ENCODE measurements around the gene CTNNA2. TPM values are rescaled to one million over a fixed set of nuclear protein-coding genes. Genes with fewer than 3 reads are reported as not detected.

The CTNNA2 gene
- total RNA-seq, 1 donor from 2014 or later, result not detected

DNA sequence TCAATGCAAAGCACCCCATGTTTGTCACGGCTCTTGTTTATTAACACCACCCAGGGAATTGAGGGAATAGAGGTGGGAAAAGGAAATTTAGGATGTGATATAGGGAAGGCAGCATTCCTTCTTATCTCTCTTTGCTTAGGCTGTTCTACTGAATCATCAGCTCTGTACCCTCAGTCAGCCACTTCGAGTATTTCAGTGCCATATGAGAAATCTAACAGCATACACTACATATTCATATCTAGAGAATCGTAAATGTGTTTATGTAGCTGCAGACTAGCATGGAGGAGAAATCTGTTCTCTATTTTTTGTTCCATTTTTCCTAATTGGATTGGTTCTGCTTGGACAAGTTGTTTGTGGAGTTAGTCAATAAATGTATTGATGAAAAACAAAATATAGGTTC lies 187.8 kb downstream of the CTNNA2 start:
- DNase-seq (ENCODE audit: low spot score), result no peak

- DNase-seq (ENCODE audit: low spot score), result no peak
These were observed 190.1 kb downstream of the CTNNA2 start for GRCh38 chr2:79702905-79703304.

DNA sequence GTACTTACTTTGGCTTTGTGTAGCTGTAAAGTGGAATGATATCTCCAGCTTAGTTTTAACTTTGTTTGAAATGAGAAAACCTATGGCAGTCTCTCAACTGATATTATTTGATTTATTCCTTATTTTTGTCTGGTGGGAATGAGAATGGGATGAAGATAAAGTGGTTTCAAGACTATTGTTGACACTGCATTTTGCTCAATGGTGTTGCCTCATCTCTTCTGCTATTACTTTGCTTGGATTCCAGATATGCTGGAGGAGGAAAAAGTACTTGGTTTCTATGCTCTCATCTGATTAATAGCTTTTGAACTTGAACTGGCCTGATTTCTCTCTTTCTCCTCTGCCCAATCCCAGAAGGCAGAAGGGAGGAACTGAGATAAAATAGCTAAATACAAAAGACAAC lies 198.2 kb downstream of the CTNNA2 start:
- DNase-seq (ENCODE audit: low spot score), result no peak

GRCh38 chr2:79713131-79713785 lies 200.4 kb downstream of the CTNNA2 start:
- DNase-seq (ENCODE audit: low spot score), result no peak

DNA sequence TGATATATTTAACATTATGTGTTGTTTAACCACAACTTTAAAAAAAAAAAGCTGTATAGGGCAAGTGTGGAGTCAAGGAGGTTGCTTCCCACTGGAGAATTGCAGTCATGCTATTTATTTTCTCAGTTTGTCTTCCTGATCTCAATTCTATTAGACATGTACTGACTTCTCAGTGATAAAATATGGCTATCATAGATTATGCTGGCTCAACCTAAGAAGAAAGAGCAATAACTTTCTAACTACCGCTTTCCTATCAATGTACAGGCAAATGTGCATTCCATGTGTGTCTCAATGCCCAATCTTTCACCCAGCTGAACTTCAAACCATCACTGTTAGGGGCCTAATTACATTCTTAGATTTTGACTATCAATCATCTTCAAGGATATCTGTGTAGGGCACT lies 201.4 kb downstream of the CTNNA2 start:
- DNase-seq (ENCODE audit: low spot score), result no peak

DNA sequence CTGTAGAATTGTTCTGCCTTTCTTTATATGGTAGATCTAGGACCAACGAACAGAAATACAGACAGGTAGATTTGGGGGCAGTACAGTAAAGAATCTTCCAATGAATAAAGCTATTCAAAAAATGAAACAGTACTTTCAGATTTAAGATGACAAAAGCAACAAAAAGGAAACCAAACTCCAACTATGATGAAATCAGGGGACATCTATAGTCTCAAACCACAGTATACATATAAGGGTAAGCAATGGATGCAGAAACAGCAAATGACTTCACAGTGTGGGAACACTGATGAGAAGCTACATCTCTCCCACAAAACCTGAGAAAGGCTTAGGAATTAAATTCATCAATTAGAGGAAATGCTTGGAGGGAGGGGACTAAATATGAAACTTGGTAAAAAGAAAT lies 202.5 kb downstream of the CTNNA2 start:
- DNase-seq (ENCODE audit: low spot score), result no peak

DNA sequence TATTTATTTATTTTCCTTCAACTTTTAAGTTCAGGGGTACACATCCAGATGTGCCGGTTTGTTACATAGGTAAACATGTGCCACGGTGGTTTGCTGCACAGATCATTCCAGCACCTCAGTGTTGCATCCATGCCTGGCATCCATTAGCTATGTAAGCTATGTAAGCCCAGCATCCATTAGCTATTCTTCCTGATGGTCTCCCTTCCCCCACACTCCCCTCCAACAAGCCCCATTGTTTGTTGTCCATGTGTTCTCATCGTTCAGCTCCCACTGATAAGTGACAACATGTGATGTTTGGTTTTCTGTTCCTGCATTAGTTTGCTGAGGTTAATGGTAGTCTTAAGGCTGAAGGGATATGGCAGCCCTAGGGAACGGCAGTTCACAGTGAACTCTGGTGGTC lies 203.4 kb downstream of the CTNNA2 start:
- no peak for DNase-seq (ENCODE audit: low spot score)

DNA sequence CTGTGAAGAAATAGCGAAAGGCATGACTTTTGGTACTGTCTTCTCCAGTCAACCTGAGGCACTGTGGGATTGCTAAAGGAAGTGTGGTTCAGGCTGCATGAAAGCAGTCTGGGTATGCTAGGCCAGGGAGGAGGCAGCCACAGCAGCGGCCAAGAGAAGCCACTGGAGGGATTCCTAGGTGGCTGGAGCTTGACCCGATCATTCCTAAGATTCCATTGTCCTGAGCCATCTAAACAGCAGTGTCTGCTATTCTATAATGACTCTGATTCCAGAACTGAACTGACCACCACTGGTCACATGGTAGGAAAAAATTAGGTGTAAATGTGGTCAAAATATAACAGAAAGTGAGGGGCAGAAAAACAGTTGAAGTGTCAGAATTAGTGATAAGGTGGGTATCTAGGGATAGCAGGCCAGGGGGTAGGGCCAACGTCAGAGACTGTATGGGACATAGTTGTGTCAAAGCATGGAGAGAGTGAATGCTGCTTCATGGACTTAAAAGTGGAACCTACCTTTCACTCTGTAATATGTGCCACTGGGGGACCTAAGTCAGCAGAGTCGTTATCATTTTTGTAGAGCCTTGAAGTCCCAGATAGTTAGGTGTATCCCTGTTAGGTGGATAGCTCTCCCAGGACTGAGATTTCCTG lies 204.6 kb downstream of the CTNNA2 start:
- no peak for DNase-seq (ENCODE audit: low spot score)

GRCh38 chr2:79721061-79721460 lies 208.2 kb downstream of the CTNNA2 start:
- no peak for DNase-seq (ENCODE audit: low spot score)

- no peak for DNase-seq (ENCODE audit: low spot score)
These were observed 209.1 kb downstream of the CTNNA2 start for GRCh38 chr2:79721966-79722365.

DNA sequence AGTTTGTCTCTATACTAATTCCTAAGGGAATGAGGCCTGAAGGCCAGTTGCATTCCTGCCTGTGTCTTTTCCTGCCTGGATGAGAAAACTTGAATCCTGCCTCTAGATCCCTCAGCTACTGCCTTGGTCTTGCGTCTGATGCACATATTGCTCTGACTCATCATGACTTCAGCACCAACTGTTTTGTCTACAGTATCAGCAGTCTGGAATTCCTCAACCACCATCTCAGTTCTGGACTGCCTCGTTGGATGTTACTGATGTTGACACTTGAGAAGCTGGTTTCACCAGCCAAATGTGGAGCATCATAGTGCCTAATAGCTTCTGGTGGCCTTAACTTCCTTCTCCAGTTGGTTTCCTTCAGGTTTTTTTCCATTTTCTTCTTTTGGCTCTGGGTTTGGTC lies 211.0 kb downstream of the CTNNA2 start:
- DNase-seq (ENCODE audit: low spot score), result no peak

GRCh38 chr2:79729532-79729931 lies 216.7 kb downstream of the CTNNA2 start:
- DNase-seq (ENCODE audit: low spot score), result no peak

- DNase-seq (ENCODE audit: low spot score), result no peak
These were observed 221.7 kb downstream of the CTNNA2 start for GRCh38 chr2:79734518-79734917.

GRCh38 chr2:79740879-79741443 lies 228.1 kb downstream of the CTNNA2 start:
- DNase-seq (ENCODE audit: low spot score), result no peak

DNA sequence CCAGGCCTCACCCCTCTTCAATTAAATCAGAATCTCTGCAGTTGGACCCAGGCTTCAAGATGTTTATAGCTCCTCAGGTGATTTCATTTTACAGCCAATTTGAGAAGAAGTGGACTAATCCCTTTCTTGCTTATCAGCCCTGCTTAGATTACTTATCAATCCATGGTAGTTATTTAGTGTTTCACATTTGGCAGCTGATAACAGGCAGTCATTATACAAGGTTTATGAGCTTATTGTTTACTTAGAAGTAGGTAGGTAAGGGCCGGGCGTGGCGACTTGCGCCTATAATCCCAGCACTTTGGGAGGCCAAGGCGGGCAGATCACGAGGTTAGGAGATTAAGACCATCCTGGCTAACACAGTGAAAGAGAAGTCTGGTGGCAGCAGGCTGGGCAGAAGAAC lies 237.5 kb downstream of the CTNNA2 start:
- DNase-seq (ENCODE audit: low spot score), result no peak

DNA sequence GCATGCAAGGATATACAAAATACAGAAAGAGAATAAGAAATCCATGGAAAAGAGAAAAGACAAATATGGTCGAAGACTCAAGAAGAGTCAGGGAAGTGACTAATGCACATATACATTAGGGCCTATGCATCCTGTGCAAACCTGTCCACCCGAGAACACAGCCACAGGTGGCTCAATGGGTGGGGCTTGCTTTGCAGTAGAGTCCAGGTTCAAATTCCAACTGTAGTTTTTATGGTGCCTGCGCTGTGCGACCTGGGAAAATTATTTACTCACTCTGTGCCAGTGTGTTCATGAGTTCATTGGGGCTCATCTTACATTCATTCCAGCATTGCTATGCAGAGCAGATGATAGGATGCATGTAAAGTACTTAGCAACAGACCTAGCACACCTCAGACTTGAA lies 244.7 kb downstream of the CTNNA2 start:
- DNase-seq (ENCODE audit: low spot score), result no peak

DNA sequence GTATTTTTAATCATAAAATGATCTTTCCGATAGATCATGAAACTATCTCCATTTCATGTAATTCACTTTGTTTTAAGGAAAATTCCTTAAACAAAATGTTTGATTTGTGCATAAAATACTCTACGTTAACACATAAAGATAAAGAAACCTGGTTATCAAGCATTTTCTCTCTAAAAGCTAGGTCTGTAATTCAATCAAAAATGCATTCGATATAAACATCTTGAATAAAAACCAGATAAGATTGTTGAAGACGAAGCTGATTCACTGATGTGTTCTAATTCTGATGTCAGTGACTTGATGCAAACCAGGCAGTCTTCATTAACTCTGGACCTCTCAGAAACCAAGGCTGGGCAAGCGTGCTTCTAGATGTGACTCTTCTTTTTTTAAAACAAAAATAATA lies 245.2 kb downstream of the CTNNA2 start:
- no peak for DNase-seq (ENCODE audit: low spot score)

DNA sequence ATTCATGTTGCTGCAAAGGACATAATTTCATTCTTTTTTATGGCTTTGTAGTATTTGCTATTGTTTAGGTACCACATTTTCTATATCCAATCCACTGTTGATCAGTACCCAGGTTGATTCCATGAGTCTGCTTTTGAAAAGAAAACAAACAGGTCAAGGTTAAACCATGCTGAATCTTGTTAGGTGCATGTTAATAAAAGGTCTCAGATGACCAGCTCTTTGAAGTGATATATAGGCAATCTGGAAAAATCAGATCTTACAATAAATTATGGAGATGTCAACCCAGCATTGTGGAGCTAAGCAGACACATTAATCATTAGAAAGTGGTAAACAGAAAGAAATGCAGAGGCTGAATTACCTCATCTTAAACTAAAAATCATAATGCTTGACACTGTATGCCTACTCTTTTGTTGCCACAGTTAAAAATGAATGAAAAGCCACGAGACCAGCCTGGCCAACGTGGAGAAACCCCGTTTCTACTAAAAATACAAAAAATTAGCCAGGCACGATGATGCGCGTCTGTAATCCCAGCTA lies 246.0 kb downstream of the CTNNA2 start:
- DNase-seq (ENCODE audit: low spot score), result no peak

GRCh38 chr2:79770926-79771325 lies 258.1 kb downstream of the CTNNA2 start:
- DNase-seq (ENCODE audit: low spot score), result no peak

DNA sequence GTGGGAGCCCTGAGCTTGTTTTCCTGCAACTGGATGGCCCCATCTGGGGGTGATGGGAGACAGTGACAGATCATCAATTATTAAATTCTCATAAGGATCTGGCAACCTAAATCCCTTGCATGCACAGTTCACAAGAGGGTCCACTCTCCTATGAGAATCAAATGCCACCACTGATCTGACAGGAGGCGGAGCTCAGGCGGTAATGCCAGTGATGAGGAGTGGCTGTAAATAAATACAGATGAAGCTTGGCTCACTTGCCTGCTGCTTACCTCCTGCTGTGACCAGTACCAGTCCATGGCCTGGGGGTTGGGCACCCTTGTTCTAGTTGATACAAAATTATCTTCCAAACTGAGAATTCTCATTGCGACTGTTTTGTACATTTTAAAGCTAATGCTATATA lies 258.6 kb downstream of the CTNNA2 start:
- DNase-seq (ENCODE audit: low spot score), result no peak

DNA sequence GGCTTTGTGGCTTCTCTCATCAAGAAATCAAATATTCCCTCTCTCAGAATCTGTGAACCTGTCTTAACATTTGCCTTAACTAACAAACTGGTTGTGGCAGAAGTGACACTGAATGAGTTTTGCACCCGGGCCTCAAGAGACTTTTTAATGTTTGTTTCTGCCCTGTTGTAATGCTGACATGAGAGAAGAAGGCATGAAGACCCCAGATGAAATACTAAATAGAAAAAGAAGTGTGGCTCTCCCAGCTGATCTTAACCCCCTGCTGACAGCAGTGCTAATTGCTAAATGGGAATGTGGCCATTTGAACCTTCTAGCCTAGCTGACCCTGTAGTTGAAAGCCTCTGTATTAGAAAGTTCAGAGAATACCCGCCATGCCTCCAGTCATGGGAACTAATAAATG lies 261.2 kb downstream of the CTNNA2 start:
- DNase-seq (ENCODE audit: low spot score), result no peak

DNA sequence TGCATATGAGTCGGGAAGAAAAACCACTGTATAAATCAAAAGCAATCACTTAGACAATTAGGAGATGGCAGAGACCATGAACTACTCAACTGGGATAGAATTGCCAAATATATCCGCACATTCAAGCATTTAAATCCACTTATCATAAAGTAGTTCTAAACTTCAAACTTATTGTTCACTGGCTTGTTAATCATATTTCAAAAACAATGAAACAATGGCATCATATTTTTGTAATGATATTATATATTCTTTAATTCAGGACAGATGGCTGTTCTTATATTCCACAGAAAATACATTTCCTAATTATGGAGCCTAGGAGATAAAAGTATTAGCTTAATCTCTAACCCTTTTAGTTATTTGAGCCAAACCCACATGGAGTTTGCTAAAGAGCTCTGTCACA lies 263.6 kb downstream of the CTNNA2 start:
- no peak for DNase-seq (ENCODE audit: low spot score)

DNA sequence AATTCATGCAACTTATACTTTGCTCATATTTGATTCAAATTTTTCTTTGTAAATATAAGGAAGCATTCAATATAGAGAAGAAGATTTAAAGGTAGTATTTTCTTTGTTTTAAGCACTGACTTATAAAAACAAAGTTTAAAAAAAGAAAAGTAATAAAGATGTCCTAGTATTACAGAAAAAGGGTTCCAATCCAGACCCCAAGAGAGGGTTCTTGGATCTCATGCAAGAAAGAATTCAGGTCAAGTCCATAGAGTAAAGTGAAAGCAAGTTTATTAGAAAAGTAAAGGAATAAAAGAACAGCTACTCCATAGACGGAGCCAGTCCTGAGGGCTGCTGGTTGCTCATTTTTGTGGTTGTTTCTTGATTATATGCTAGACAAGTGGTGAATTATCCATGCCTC lies 267.9 kb downstream of the CTNNA2 start:
- no peak for DNase-seq (ENCODE audit: low spot score)

All from mesenteric fat pad (tissue), 1 donor.